ENCODE results near the gene ZNF780A.
"Not testable (repeated sequence)": the region's sequence is repeated elsewhere in the genome, so short reads cannot be mapped to it uniquely, and the experiment has no call there.

Gene ZNF780A

DNA sequence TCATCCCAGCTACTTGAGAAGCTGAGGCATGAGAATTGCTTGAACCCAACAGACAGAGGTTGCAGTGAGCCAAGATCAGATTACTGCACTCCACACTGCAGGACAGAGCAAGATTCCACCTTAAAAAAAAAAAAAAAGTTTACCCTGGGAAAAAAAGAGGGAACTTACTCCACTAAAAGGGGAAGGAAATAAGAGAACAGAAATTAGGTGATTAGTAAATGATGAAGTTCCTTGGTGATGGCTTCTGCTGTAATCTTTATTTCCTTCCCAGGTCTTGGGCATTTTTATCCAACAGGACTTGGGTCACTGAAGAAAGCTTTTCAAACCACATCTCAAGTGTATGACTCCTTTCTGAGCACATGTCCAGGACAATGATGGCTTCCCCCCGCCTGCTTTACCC lies 9.3 kb downstream of the ZNF780A start:
- no peak for DNase-seq

GRCh38 chr19:40080289-40080688 lies 10.5 kb downstream of the ZNF780A start:
- DNase-seq: no peak

GRCh38 chr19:40078377-40078776 lies 12.4 kb downstream of the ZNF780A start:
- no peak for DNase-seq

DNA sequence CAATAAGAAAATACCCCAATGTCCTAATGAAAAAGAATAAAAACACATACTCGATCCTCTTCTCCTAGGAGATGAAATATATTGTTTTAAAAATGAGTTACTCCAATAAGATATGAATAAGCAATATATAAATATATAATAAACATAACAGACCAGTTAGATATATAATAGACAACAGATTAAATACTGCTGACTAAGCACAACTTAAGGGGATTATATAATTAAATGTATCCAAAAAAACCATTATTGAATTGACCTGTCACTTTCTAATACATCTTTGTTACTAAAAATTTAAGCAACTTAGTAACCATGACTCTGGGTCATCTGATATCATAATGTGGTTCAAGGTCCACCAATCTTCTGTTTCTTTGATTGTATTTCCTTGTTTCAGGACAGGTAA lies 20.7 kb downstream of the ZNF780A start:
- DNase-seq: no peak

GRCh38 chr19:40059624-40060023 lies 31.1 kb downstream of the ZNF780A start:
- no peak for DNase-seq

DNA sequence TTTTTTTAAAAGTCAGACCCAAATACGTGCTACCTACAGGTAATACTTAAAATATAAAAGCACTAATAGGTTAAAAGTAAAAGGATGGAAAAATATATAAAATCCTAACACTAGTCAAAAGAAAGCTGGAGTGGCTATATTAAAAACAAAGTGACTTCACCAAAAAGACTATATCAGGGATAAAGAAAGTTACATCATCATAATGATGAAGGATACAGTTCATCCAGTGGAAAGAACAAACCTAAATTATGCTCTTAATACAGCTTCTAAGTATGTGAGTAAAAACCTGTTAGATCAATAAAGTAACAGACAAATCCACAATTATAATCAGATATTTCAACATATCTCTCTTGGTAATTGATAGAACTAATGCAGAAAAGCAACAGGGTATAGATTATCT lies 33.6 kb downstream of the ZNF780A start:
- no peak for DNase-seq

- no peak for DNase-seq
Observed at GRCh38 chr19:40056505-40056904, 34.2 kb downstream of the ZNF780A start.

- peak; percentile 81 for DNase-seq
Observed at GRCh38 chr19:40055832-40056504, 34.8 kb downstream of the ZNF780A start, which contains the start of gene ZNF780B. TSS of gene ZNF780B (minus strand) at chr19:40056231. CDS start at chr19:40050332, 5,899 bp downstream.

DNA sequence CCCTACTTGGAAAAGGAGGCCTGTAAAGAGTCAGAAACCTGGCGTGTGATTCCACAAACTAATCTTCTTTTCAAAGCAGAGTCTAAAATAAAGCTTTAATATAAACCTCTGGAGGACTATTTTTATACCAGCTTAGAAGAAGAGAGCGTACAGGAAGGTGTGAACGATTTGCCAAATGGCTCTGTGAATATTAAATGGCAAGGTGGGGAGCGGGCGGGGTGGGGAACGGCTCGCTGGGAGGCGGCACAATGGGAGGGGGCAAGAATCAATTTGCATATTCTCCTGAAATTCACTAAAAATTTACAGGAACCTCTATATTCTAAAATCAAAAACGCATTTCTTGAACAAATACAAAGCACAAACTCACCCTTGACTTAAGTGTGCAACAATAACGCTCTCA lies 35.7 kb downstream of the ZNF780A start:
- DNase-seq: no peak

DNA sequence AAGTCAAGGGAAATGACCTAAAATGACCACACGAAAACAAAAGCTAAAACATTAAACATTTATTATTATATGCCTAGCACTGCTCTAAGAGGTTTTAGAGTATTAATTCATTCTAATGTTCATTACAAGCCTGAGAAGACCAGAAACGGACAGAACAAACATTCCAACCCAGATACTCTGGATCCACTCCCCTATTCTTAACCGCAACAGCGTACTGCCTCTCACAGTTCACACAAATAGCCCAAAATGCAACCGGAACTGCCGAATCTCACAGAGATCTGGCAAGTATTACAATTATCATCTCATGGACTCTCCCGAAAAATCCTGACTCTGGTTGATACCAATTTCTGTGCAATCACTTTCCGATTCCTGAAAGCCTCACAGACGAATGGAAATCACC lies 36.1 kb downstream of the ZNF780A start:
- no peak for DNase-seq

DNA sequence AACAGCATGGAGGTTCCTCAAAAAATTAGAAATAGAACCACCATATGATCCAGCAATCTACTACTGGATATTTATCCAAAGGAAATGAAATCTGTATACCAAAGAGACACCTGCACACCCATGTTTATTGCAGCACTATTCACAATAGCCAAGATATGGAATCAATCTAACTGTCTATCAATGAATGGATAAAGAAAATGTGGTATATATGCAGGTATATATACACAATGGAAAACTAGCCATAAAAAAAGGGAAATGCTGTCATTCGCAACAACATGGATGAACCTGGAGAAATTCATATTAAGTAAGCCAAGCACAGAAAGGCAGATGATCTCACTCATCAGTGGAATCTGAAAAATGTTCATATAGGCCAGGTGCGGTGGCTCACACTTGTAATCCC lies 37.3 kb downstream of the ZNF780A start:
- no peak for DNase-seq

- DNase-seq: not testable (repeated sequence)
Observed at GRCh38 chr19:40041718-40042117, 49.0 kb downstream of the ZNF780A start.

GRCh38 chr19:40038047-40038446 lies 52.7 kb downstream of the ZNF780A start:
- DNase-seq: not testable (repeated sequence)

DNA sequence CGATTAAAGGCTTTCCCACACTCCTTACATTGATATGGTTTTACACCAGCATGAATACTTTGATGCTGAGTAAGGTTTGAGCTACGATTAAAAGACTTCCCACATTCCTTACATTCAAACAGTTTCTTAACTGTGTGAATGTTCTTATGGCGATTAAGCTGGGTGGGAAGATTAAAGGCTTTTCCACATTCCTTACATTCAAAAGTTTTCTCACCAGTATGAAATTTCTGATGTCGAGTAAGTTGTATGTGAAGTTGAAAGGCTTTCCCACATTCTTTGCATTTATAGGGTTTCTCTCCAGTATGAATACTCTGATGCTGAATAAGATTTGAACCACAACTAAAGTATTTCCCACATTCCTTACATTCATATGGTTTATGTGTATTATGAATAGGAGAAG lies 54.7 kb downstream of the ZNF780A start:
- DNase-seq: no peak

DNA sequence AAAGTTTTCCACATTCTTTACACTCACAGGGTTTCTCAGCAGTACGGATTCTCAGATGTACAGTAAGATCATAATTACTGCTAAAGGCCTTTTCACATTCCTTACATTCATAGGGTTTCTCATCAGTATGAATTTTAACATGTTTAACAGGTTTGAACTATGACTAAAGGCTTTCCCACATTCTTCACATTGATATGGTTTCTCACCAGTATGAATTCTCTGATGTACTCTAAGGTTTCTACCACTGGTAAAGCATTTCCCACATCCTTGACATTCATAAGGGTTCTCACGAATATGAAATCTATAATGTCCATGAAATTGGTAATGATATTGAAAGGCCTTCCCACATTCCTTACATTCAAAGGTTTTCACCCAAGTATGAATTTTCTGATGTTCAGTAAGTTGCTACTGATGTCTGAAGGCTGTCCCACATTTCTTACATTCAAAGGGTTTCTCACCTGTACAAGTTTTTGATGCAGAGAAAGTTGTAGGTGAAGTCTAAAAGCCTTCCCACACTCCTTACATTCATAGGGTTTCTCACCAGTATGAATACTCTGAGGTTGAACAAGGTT lies 56.7 kb downstream of the ZNF780A start:
- no peak for DNase-seq

- no peak for DNase-seq
Observed at GRCh38 chr19:40026597-40026970, 64.2 kb downstream of the ZNF780A start.

GRCh38 chr19:40025938-40026596 lies 64.7 kb downstream of the ZNF780A start:
- no peak for DNase-seq

GRCh38 chr19:40023969-40024368 lies 66.8 kb downstream of the ZNF780A start:
- DNase-seq: no peak
